ENCODE results near the gene HOXD12. TPM values are rescaled to one million over a fixed set of nuclear protein-coding genes. Genes with fewer than 3 reads are reported as not detected.

Gene HOXD12
- total RNA-seq, 6 experiments from 2014 or later, result not detected

GRCh38 chr2:176137906-176138305, 38.3 kb downstream of the HOXD12 start:
- Histone ChIP-seq H3K9me3 (no peaks in the 10 kb centered on the region), H3K36me3 (no peaks in the 10 kb centered on the region), H3K4me1 (peaks cover 0 to 9% (median 2%) of the 10 kb centered on the region in 4 donors), H3K27ac (no peak overlapping the region), H3K27me3 (peaks cover 32 to 55% of the 10 kb centered on the region in 2 donors), H3K4me3 (no peak overlapping the region)
- TF ChIP-seq, protein P1, sequence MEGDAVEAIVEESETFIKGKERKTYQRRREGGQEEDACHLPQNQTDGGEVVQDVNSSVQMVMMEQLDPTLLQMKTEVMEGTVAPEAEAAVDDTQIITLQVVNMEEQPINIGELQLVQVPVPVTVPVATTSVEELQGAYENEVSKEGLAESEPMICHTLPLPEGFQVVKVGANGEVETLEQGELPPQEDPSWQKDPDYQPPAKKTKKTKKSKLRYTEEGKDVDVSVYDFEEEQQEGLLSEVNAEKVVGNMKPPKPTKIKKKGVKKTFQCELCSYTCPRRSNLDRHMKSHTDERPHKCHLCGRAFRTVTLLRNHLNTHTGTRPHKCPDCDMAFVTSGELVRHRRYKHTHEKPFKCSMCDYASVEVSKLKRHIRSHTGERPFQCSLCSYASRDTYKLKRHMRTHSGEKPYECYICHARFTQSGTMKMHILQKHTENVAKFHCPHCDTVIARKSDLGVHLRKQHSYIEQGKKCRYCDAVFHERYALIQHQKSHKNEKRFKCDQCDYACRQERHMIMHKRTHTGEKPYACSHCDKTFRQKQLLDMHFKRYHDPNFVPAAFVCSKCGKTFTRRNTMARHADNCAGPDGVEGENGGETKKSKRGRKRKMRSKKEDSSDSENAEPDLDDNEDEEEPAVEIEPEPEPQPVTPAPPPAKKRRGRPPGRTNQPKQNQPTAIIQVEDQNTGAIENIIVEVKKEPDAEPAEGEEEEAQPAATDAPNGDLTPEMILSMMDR (IDR thresholded peaks at IDR 0.05), result no peak
- no peak for TF ChIP-seq POLR2A (IDR thresholded peaks at IDR 0.05)
- WGBS (ENCODE audit: insufficient coverage, low coverage, low lambda C conversion rate, missing lambda C conversion rate), result 17% methylated on average over 8 of the region's 8 CpGs
- ATAC-seq (peak; percentile 28 to 55 (median 45)), DNase-seq (no peak)
- intact Hi-C loops (cut with DNase I), result no loop called here

- peaks cover 27 to 49% of the 10 kb centered on the region in 2 donors for H3K27me3 ChIP-seq
- no peak for TF ChIP-seq POLR2A (IDR thresholded peaks at IDR 0.05)
- TF ChIP-seq, protein P1 (IDR thresholded peaks at IDR 0.05), result no peak
- no peak for DNase-seq
Observed at GRCh38 chr2:176138526-176138922, 38.9 kb downstream of the HOXD12 start.

GRCh38 chr2:176138923-176139660, 39.5 kb downstream of the HOXD12 start:
- 11% methylated on average over 28 of the region's 28 CpGs for WGBS (ENCODE audit: insufficient coverage, low coverage, low lambda C conversion rate, missing lambda C conversion rate)
- Histone ChIP-seq H3K4me1 (peaks cover 0 to 9% (median 2%) of the 10 kb centered on the region in 4 donors), H3K27me3 (peaks cover 27 to 43% of the 10 kb centered on the region in 2 donors), H3K4me3 (no peak overlapping the region), H3K27ac (no peak overlapping the region), H3K36me3 (no peaks in the 10 kb centered on the region), H3K9me3 (no peaks in the 10 kb centered on the region)
- DNase-seq (no peak), ATAC-seq (no peak)
- intact Hi-C loops (cut with DNase I), result no loop called here
- TF ChIP-seq, protein P1 (IDR thresholded peaks at IDR 0.05), result no peak
- no peak for TF ChIP-seq POLR2A (IDR thresholded peaks at IDR 0.05)

More at GRCh38 chr2:176138526-176138922, 38.9 kb downstream of the HOXD12 start:
- intact Hi-C loops (cut with DNase I), result no loop called here
- Histone ChIP-seq H3K27ac (no peak overlapping the region), H3K4me1 (peaks cover 0 to 9% (median 2%) of the 10 kb centered on the region in 4 donors), H3K9me3 (no peaks in the 10 kb centered on the region), H3K36me3 (no peaks in the 10 kb centered on the region), H3K4me3 (no peak overlapping the region)
- WGBS (ENCODE audit: insufficient coverage, low coverage, low lambda C conversion rate, missing lambda C conversion rate), result 8% methylated on average over 12 of the region's 14 CpGs
- no peak for ATAC-seq

- peaks cover 27 to 42% of the 10 kb centered on the region in 2 donors for H3K27me3 ChIP-seq
- no peak for ATAC-seq
- no peak for DNase-seq
- TF ChIP-seq, protein P1 (IDR thresholded peaks at IDR 0.05), result no peak
- no peak for TF ChIP-seq POLR2A (IDR thresholded peaks at IDR 0.05)
- H3K36me3 ChIP-seq, result no peaks in the 10 kb centered on the region
- no peaks in the 10 kb centered on the region for H3K9me3 ChIP-seq
- intact Hi-C loops (cut with DNase I), result loop anchor here (5.0 to 10.0 kb wide), 5 partner anchors 315 to 495 kb away; no protein-coding TSS in a partner anchor
- no peak overlapping the region for H3K27ac ChIP-seq
- 15% methylated on average over 19 of the region's 41 CpGs for WGBS (ENCODE audit: insufficient coverage, low coverage, low lambda C conversion rate, missing lambda C conversion rate)
- H3K4me3 ChIP-seq, result peak overlapping the region in 2 of 3 donors; percentile 37 to 51
- H3K4me1 ChIP-seq, result peaks cover 0 to 9% (median 2%) of the 10 kb centered on the region in 4 donors
Observed at GRCh38 chr2:176139661-176140512, 40.3 kb downstream of the HOXD12 start.
